PC-3 (cell line): Measurements from ENCODE around the gene SH2D3A. TPM values are rescaled to one million over a fixed set of nuclear protein-coding genes. Genes with fewer than 3 reads are reported as not detected.
A peak's percentile ranks its signal among the peaks of the same experiment; 100 is the strongest.

Experiments
- ATAC-seq: fragments of 200-7000 bp; cut with Tn5 transposase; 2 replicates; pipeline ENCODE4 v1.9.1; 2020; ENCODE audit warnings: mild to moderate bottlenecking, moderate library complexity
- Bru-seq: library from RNA; stranded (reverse); fragments of 400-500 nt; gene quantifications from one replicate; lab custom pipeline; 2021; lab: Mats Ljungman, UMichigan
- BruChase-seq, 2 experiments: library from RNA; stranded (reverse); fragments of 400-500 nt; gene quantifications; one replicate each; lab custom pipeline; 2021; lab: Mats Ljungman, UMichigan
- BruUV-seq: library from RNA; stranded (reverse); fragments of 400-500 nt; replicated peaks from 2 replicates; lab custom pipeline; 2021; lab: Mats Ljungman, UMichigan
- CTCF ChIA-PET: fragments of 300-600 bp; sonication (Branson Sonifier 250); formaldehyde crosslinking; loops from one replicate; lab custom pipeline; 2022; ENCODE audit warnings: antibody characterized with exemption; lab: Charles Lee
- POLR2A ChIA-PET: fragments of 300-600 bp; sonication (Branson Sonifier 250); formaldehyde crosslinking; loops from one replicate; lab custom pipeline; 2022; ENCODE audit warnings: antibody characterized with exemption; ENCODE audit not compliant: unreplicated experiment; lab: Charles Lee
- DNase-seq: peaks from one replicate; pipeline ENCODE4 v3.0.0-alpha.2; 2015
- H2AFZ ChIP-seq: fragments of 300-600 bp; sonication (generic); 2 replicates; pipeline ENCODE4 v1.6.0; 2016; ENCODE audit warnings: antibody characterized with exemption, low read length
- H3F3A ChIP-seq: fragments of 300-600 bp; sonication (generic); one replicate; pipeline ENCODE4 v1.6.0; 2017; ENCODE audit warnings: antibody characterized with exemption, low read length, control low read depth, mild to moderate bottlenecking; ENCODE audit not compliant: unreplicated experiment
- H3K27ac ChIP-seq: fragments of 300-600 bp; sonication (generic); 2 replicates; pipeline ENCODE4 v1.5.1; 2016; ENCODE audit warnings: mild to moderate bottlenecking, low read length
- H3K27me3 ChIP-seq: fragments of 300-600 bp; sonication (generic); 2 replicates; pipeline ENCODE4 v1.6.1; 2016; ENCODE audit warnings: low read length, mixed read lengths
- H3K36me3 ChIP-seq: fragments of 300-600 bp; sonication (generic); 2 replicates; pipeline ENCODE4 v1.6.1; 2016; ENCODE audit warnings: low read depth, mixed run types, low read length, mixed read lengths
- H3K4me1 ChIP-seq: fragments of 300-600 bp; sonication (generic); 2 replicates; pipeline ENCODE4 v1.5.1; 2016; ENCODE audit warnings: low read length; ENCODE audit not compliant: insufficient read depth
- H3K4me2 ChIP-seq: fragments of 300-600 bp; sonication (generic); 2 replicates; pipeline ENCODE4 v1.6.0; 2016; ENCODE audit warnings: low read length
- H3K4me3 ChIP-seq: fragments of 300-600 bp; sonication (generic); 2 replicates; pipeline ENCODE4 v1.5.1; 2016; ENCODE audit warnings: mild to moderate bottlenecking, low read length, mixed read lengths
- H3K79me2 ChIP-seq: fragments of 300-600 bp; sonication (generic); 2 replicates; pipeline ENCODE4 v1.6.1; 2017; ENCODE audit warnings: low read length, mixed read lengths
- H3K9ac ChIP-seq: fragments of 300-600 bp; sonication (generic); 2 replicates; pipeline ENCODE4 v1.6.0; 2016; ENCODE audit warnings: mild to moderate bottlenecking, low read length
- H3K9me2 ChIP-seq: fragments of 300-600 bp; sonication (generic); replicated peaks from 2 replicates; pipeline ENCODE4 v1.6.1; 2016; ENCODE audit warnings: mixed run types, low read length, mixed read lengths
- H3K9me3 ChIP-seq: fragments of 300-600 bp; sonication (generic); 2 replicates; pipeline ENCODE4 v1.6.1; 2016; ENCODE audit warnings: low read length, mixed read lengths
- H4K20me1 ChIP-seq: fragments of 300-600 bp; sonication (generic); 2 replicates; pipeline ENCODE4 v1.6.1; 2016; ENCODE audit warnings: low read length, mixed read lengths
- EZH2 ChIP-seq: fragments of 300-600 bp; sonication (generic); IDR thresholded peaks from one replicate; pipeline ENCODE4 v1.6.1; 2017; ENCODE audit warnings: antibody characterized with exemption, mild to moderate bottlenecking, low read length; ENCODE audit not compliant: unreplicated experiment
- EZH2phosphoT487 ChIP-seq: fragments of 300-600 bp; sonication (generic); IDR thresholded peaks from 2 replicates; pipeline ENCODE4 v1.6.1; 2018; ENCODE audit warnings: mild to moderate bottlenecking, antibody characterized with exemption, low read length, borderline replicate concordance
- intact Hi-C: fragments of 100-400 bp; cut with micrococcal nuclease; formaldehyde crosslinking; loops from 2 replicates; pipeline ENCODE4 v1.9.0; 2023
- long read RNA-seq: library from polyadenylated mRNA; unstranded; transcript quantifications from one replicate; pipeline ENCODE4 v2.0.0, GENCODE V29; 2021; ENCODE audit not compliant: unreplicated experiment
- total RNA-seq: library from RNA; depleted of rRNA; stranded (reverse); fragments of >200 nt; gene quantifications from 2 replicates; pipeline ENCODE4 v1.2.3, GENCODE V29; 2014; rRNA removed
- TF ChIP-seq, protein P1 (sequence below): fragments of 300-600 bp; sonication (generic); conservative IDR thresholded peaks from 2 replicates; pipeline ENCODE4 v1.5.1; 2017; ENCODE audit warnings: antibody characterized with exemption, low read depth, mild to moderate bottlenecking, low read length

Gene SH2D3A
- total RNA-seq, result 141 and 162 TPM in 2 replicates
- Bru-seq, nascent RNA, result percentile 88 among the genes with signal in this experiment
- BruChase-seq, experiment 1, labeled RNA remaining after a 6-hour chase, result percentile 80 among the genes with signal in this experiment
- BruChase-seq, experiment 2, labeled RNA remaining after a 2-hour chase, result percentile 74 among the genes with signal in this experiment
- long read RNA-seq, transcript SH2D3A-201 (10 exons, 2,296 nt), result major isoform, 29 of 92 reads
- long read RNA-seq, partial matches to known transcripts, result 29 of 92 reads
- long read RNA-seq, other reads (novel, unspliced or antisense), result 34 of 92 reads

- no peaks in the 10 kb centered on the region for H3F3A ChIP-seq
- no TSS peak for BruUV-seq
- H3K79me2 ChIP-seq, result peaks cover 42% of the 10 kb centered on the region
- no peaks in the 10 kb centered on the region for H3K27me3 ChIP-seq
- peaks cover 31% of the 10 kb centered on the region for H3K4me1 ChIP-seq
- H3K4me2 ChIP-seq, result peak within 1 kb of the TSS; percentile 83
- ChIA-PET POLR2A (no interaction called here), CTCF (no interaction called here)
- H4K20me1 ChIP-seq, result no peaks in the 10 kb centered on the region
- TF ChIP-seq EZH2phosphoT487 (no peak), EZH2 (no peak)
- TF ChIP-seq, protein P1, sequence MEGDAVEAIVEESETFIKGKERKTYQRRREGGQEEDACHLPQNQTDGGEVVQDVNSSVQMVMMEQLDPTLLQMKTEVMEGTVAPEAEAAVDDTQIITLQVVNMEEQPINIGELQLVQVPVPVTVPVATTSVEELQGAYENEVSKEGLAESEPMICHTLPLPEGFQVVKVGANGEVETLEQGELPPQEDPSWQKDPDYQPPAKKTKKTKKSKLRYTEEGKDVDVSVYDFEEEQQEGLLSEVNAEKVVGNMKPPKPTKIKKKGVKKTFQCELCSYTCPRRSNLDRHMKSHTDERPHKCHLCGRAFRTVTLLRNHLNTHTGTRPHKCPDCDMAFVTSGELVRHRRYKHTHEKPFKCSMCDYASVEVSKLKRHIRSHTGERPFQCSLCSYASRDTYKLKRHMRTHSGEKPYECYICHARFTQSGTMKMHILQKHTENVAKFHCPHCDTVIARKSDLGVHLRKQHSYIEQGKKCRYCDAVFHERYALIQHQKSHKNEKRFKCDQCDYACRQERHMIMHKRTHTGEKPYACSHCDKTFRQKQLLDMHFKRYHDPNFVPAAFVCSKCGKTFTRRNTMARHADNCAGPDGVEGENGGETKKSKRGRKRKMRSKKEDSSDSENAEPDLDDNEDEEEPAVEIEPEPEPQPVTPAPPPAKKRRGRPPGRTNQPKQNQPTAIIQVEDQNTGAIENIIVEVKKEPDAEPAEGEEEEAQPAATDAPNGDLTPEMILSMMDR, result no peak
- H3K9me3 ChIP-seq, result no peaks in the 10 kb centered on the region
- peak within 1 kb of the TSS; percentile 73 for H3K4me3 ChIP-seq
- H3K9me2 ChIP-seq, result no peaks in the 10 kb centered on the region
- peak within 1 kb of the TSS; percentile 76 for H2AFZ ChIP-seq
- ATAC-seq (peak; percentile 76), DNase-seq (peak; percentile 99)
- intact Hi-C loops, result loop anchor here (1.0 to 2.0 kb wide), 3 partner anchors 30 to 96 kb away; partner anchors contain the start of gene GPR108
- H3K27ac ChIP-seq, result peak within 1 kb of the TSS; percentile 95
- H3K36me3 ChIP-seq, result peaks cover 5% of the 10 kb centered on the region
- peak within 1 kb of the TSS; percentile 88 for H3K9ac ChIP-seq
Observed at GRCh38 chr19:6767357-6768235, at the start of gene SH2D3A. TSS of gene SH2D3A (minus strand) at chr19:6767435. CDS start at chr19:6763748, 3,687 bp downstream.

DNA sequence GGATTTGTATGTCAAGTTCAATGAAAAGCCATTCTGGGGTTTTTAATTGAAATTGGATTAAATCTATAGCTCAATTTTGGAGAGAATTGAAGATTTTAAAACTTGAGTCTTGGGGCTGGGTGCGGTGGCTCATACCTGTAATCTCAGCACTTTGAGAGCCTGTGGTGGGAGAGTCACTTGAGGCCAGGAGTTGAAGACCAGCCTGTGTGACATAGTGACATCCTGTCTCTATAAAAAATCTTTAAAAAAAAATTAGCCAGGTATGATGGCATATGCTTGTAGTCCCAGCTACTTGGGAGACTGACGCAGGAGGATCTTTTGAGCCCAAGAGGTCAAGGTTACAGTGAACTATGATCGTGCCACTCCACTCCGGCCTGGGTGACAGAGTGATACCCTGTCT lies 46.4 kb upstream of the SH2D3A start:
- ChIA-PET CTCF (no interaction called here), POLR2A (no interaction called here)
- no peaks in the 10 kb centered on the region for H3F3A ChIP-seq
- H3K4me1 ChIP-seq, result no peaks in the 10 kb centered on the region
- no peak overlapping the region for H3K4me3 ChIP-seq
- no peaks in the 10 kb centered on the region for H3K79me2 ChIP-seq
- no peak overlapping the region for H3K4me2 ChIP-seq
- DNase-seq (no peak), ATAC-seq (no peak)
- H3K9me3 ChIP-seq, result no peaks in the 10 kb centered on the region
- no peaks in the 10 kb centered on the region for H4K20me1 ChIP-seq
- no peak overlapping the region for H2AFZ ChIP-seq
- H3K27me3 ChIP-seq, result 0 out of 2 replicates have a peak, but pooled peaks cover 6% of the 10 kb centered on the region
- TF ChIP-seq, protein P1, result no peak
- TF ChIP-seq EZH2 (no peak), EZH2phosphoT487 (no peak)
- intact Hi-C loops, result no loop called here
- no peaks in the 10 kb centered on the region for H3K36me3 ChIP-seq
- H3K9ac ChIP-seq, result no peak overlapping the region
- BruUV-seq, result no TSS peak
- no peaks in the 10 kb centered on the region for H3K9me2 ChIP-seq
- H3K27ac ChIP-seq, result no peak overlapping the region
